ENCODE data around the gene ARHGEF40. TPM values are rescaled to one million over a fixed set of nuclear protein-coding genes. Genes with fewer than 3 reads are reported as not detected.

Gene ARHGEF40
- total and polyA plus RNA-seq, 10 of the 15 experiments (the other 5 are each of a cell fraction or from before 2014, with no cell fraction given), result 0.03 to 0.31 (median 0.08) TPM; not detected in 2

GRCh38 chr14:21053184-21054122 is 16.7 kb upstream of the ARHGEF40 start:
- Histone ChIP-seq H2AFZ (ENCODE audit: control insufficient read depth, low read depth, low read length) (no peak overlapping the region), H3K27ac (ENCODE audit: control insufficient read depth, insufficient read depth) (no peak overlapping the region), H3K36me3 (ENCODE audit: control insufficient read depth in 2 of 2, insufficient read depth in 2 of 2, low read length in 1 of 2) (no peaks in the 10 kb centered on the region), H3K9me3 (replicated peaks; ENCODE audit: control insufficient read depth, insufficient read depth, low read length) (no peaks in the 10 kb centered on the region), H3K27me3 (replicated peaks in 1 of 2; ENCODE audit: control insufficient read depth in 2 of 2, insufficient read depth in 2 of 2, low read length in 1 of 2) (no peaks in the 10 kb centered on the region; a peak in 1 of 4 replicates), H3K4me2 (ENCODE audit: control insufficient read depth, insufficient read depth) (no peak overlapping the region), H3K4me1 (ENCODE audit: control insufficient read depth, insufficient read depth, low read length) (no peaks in the 10 kb centered on the region), H3K9ac (ENCODE audit: control insufficient read depth, insufficient read depth, low read length) (no peak overlapping the region), H4K20me1 (ENCODE audit: control insufficient read depth, insufficient read depth) (no peaks in the 10 kb centered on the region), H3K79me2 (ENCODE audit: control insufficient read depth, insufficient read depth, low read length) (no peaks in the 10 kb centered on the region), H3K4me3 (no peak overlapping the region)
- ATAC-seq (no peak), FAIRE-seq (no peak), DNase-seq (ENCODE audit: low read depth, low spot score) (no peak)
- ChIA-PET SMC1A (ENCODE audit: uncharacterized antibody, unreplicated experiment) (no interaction called here), RAD21 (ENCODE audit: unreplicated experiment) (no interaction called here), CTCF (interaction anchor here (1.0 to 1.5 kb wide), 3 partner anchors 33 to 48 kb away, joined by 4 to 5 read pairs (median 5); no protein-coding TSS in a partner anchor), POLR2A (no interaction called here)
- no TSS peak for BruUV-seq (replicated peaks)
- 51% methylated on average over 20 of the region's 20 CpGs for WGBS (ENCODE audit: insufficient coverage, insufficient replicate concordance, low lambda C conversion rate, missing lambda C conversion rate)
- intact Hi-C loops (cut with micrococcal nuclease; ENCODE audit: unreplicated experiment), result no loop called here
- TF ChIP-seq CEBPZ (IDR thresholded peaks at IDR 0.05; ENCODE audit: low read depth, low read length), result no peak
- no peak for TF ChIP-seq RB1 (IDR thresholded peaks at IDR 0.05; ENCODE audit: borderline replicate concordance)
- TF ChIP-seq ZBTB4 (CRISPR knock-in tag; IDR thresholded peaks at IDR 0.05), result no peak
- TF ChIP-seq SIN3A (IDR thresholded peaks at IDR 0.05; ENCODE audit: low read depth, low read length), result no peak
- in situ Hi-C loops (cut with MboI), result no loop called here

Data from GM12878 (cell line).